Activated T-helper 2 cell treated with anti-CD3 and anti-CD28 coated beads, Interferon-gamma antibody, Interleukin-2, Interleukin-4, amounts not matched to agents 10 μg/mL and 5 μg/mL and 100 μg/mL, durations not matched to agents 14 hours and 24 hours and 36 hours (primary cell): ENCODE data around the gene PRKCA. TPM values are rescaled to one million over a fixed set of nuclear protein-coding genes. Genes with fewer than 3 reads are reported as not detected.

Experiments
- DNase-seq: peaks from one replicate; pipeline ENCODE4 v3.0.0; 2021; ENCODE audit warnings: low spot score
- H3K27ac Mint-ChIP-seq: one replicate; pipeline ENCODE4 v1.8.0; 2021; ENCODE audit warnings: mixed read lengths
- H3K27me3 Mint-ChIP-seq: one replicate; pipeline ENCODE4 v1.8.0; 2021; ENCODE audit warnings: low read depth, mixed read lengths
- H3K36me3 Mint-ChIP-seq: one replicate; pipeline ENCODE4 v1.8.0; 2021; ENCODE audit warnings: low read depth, mixed read lengths
- H3K4me1 Mint-ChIP-seq: one replicate; pipeline ENCODE4 v1.8.0; 2021; ENCODE audit warnings: low read depth, mixed read lengths
- H3K4me3 Mint-ChIP-seq: one replicate; pipeline ENCODE4 v1.8.0; 2021; ENCODE audit warnings: low read depth, mild to moderate bottlenecking, moderate library complexity, mixed read lengths
- H3K9me3 Mint-ChIP-seq: one replicate; pipeline ENCODE4 v1.8.0; 2021; ENCODE audit warnings: mixed read lengths
- intact Hi-C: fragments of 100-400 bp; cut with micrococcal nuclease; formaldehyde crosslinking; loops from one replicate; pipeline ENCODE4 v1.15.1; 2023
- total RNA-seq: library from RNA; stranded (reverse); gene quantifications from 2 replicates; pipeline ENCODE4 v1.2.3, GENCODE V29; 2022

Gene PRKCA
- total RNA-seq, 1 donor from 2014 or later = 268 TPM

DNA sequence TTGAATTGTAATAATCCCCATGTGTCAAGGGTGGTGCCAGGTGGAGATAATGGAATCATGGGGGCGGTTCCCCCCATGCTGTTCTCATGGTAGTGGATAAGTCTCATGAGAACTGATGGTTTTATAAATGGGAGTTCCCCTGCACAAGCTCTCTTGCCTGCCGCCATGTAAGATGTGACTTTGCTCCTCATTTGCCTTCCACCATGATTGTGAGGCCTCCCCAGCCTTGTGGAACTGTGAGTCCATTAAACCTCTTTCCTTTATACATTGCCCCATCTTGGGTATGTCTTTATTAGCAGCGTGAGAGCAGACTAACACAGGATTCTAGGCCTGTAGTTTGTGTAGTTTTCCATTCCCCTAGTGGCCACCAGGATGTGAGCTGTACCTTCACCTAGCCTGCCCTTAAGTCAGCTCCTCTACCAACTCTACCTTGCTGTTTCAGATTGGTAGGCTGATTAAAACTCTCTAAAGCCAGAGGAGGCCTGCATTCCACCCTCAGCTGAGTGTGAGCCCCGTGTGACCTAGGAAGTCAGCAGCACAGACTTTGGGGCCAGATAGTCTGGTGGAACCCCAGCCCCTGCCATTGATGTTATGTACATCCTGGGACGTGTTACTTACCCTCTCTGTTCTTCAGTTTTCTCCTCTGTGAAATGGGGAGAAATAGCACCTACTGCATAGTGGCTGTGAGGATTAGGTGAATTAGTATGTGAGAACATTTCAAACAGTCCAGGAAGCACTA, 280.1 kb downstream of the PRKCA start:
- peaks cover 8% of the 10 kb centered on the region for H3K9me3 Mint-ChIP-seq
- H3K27ac Mint-ChIP-seq = no peak overlapping the region
- H3K4me3 Mint-ChIP-seq = no peak overlapping the region
- peaks cover 12% of the 10 kb centered on the region for H3K4me1 Mint-ChIP-seq
- H3K36me3 Mint-ChIP-seq = peaks cover 64% of the 10 kb centered on the region
- intact Hi-C loops = no loop called here
- no peaks in the 10 kb centered on the region for H3K27me3 Mint-ChIP-seq
- no peak for DNase-seq

DNA sequence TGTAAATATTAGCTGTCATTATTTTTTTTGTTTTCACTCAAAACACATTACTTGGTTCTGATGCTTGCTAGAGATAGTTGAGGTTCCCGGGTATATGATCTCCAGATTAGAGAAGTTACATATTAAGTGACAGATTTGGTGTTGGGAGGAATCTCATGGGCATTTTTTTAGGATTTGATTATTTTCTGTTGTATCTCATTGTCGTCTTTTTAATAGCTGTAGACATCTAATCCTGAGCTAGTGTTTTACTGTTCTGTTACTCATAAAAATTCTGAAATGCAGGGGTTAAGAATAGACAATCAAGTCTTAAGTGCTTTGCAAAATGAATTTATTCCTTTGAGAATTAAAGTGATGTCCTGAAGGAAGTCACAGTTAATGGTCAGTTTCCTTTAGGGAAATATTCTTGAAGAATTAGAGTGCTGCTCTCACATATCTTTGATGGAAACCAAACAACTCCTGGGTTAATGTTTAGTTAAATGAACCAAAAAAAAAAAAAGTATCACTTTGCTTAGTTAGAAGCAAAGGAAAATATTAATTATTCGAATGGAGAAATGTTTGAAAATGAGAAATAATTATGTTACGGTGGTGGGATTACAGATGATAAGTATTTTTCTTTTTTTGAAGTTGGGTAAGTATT, 280.8 kb downstream of the PRKCA start:
- Mint-ChIP-seq H3K36me3 (peaks cover 61% of the 10 kb centered on the region), H3K4me1 (peaks cover 17% of the 10 kb centered on the region), H3K27me3 (no peaks in the 10 kb centered on the region), H3K4me3 (no peak overlapping the region), H3K27ac (no peak overlapping the region), H3K9me3 (peaks cover 8% of the 10 kb centered on the region)
- intact Hi-C loops = no loop called here
- no peak for DNase-seq

DNA sequence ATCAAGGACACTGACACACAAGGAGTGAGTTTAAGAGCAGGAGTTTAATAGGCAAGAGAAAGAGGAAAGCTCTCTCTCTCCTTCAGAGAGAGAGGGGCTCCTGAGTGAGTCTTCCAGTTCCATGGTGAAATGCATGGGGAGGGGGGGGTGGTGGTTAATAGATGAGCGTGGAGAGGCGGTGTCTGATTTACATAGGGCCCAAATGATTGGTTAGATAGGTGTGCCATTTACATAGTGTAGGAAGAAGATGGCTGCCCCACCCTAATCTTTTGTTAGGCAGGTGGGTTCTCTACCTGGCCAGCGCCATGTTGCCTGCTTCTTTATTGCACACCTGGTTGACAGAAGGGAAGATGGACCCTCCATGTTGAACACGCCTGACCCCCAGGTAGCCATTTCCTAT, 282.5 kb downstream of the PRKCA start:
- H3K27ac Mint-ChIP-seq = no peak overlapping the region
- H3K4me1 Mint-ChIP-seq = peaks cover 15% of the 10 kb centered on the region
- H3K36me3 Mint-ChIP-seq = peaks cover 51% of the 10 kb centered on the region
- peaks cover 8% of the 10 kb centered on the region for H3K9me3 Mint-ChIP-seq
- H3K27me3 Mint-ChIP-seq = no peaks in the 10 kb centered on the region
- intact Hi-C loops = no loop called here
- DNase-seq = no peak
- H3K4me3 Mint-ChIP-seq = no peak overlapping the region

DNA sequence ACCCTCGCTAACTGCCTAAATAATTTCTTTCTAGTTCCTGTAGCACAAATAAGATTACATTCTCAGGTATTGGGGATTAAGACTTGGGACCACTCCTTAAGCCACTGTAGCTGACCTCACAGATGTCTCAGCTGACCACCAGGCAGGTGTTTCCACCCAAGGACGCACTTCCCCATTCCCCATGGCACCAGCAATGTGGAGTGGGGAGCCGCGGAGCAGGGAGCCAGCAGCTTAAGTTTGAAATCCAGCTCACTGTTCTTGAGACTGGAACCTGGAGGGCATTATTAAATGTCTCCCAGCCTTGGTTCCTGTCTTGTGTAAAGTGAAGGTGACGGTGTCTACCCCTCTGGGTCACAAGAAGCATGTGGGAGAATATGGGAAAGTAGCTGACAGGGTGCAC, 283.1 kb downstream of the PRKCA start:
- H3K9me3 Mint-ChIP-seq = peaks cover 8% of the 10 kb centered on the region
- intact Hi-C loops = no loop called here
- peaks cover 15% of the 10 kb centered on the region for H3K4me1 Mint-ChIP-seq
- no peak overlapping the region for H3K27ac Mint-ChIP-seq
- DNase-seq = no peak
- H3K27me3 Mint-ChIP-seq = no peaks in the 10 kb centered on the region
- peaks cover 51% of the 10 kb centered on the region for H3K36me3 Mint-ChIP-seq
- H3K4me3 Mint-ChIP-seq = no peak overlapping the region

DNA sequence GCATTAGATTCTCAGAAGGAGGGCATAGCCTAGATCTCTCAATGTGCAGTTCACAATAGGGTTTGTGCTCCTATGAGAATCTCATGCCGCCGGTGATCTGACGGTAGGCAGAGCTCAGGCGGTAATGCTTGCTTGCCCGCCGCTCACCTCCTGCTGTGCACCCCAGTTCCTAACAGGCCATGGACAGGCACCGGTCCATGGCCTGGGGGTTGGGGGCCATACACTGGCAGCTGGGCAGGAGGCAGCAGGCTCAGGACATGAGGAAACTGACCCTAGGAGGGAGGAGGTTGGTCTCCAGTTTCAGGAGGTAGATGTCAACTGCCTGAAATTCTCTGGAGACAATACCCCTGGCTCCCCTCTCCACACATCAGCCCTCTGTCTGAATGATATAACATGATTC, 287.5 kb downstream of the PRKCA start:
- intact Hi-C loops = no loop called here
- H3K9me3 Mint-ChIP-seq = peaks cover 5% of the 10 kb centered on the region
- peaks cover 13% of the 10 kb centered on the region for H3K4me1 Mint-ChIP-seq
- H3K27me3 Mint-ChIP-seq = no peaks in the 10 kb centered on the region
- no peak for DNase-seq
- H3K27ac Mint-ChIP-seq = no peak overlapping the region
- no peak overlapping the region for H3K4me3 Mint-ChIP-seq
- H3K36me3 Mint-ChIP-seq = peaks cover 38% of the 10 kb centered on the region

DNA sequence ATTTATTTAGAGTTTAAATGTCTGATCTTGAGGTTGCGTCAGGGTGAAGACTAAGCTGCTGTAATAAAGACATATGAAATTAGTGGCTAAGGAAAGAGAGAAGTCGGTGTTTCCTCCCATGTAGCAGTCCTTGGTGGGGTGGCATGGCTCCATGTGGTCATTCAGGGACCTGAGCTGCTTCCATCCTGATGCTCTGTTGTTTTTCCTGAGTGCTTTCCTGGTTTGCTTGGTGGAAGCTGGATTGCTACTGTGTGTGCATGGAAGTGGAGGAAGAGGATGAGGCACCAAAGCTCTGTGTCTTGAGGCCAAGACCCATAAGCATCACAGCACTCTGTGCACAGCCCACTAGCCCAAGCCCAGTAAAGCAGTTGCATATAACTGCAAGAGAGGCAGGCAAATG, 290.7 kb downstream of the PRKCA start:
- Mint-ChIP-seq H3K4me1 (peaks cover 9% of the 10 kb centered on the region), H3K27me3 (no peaks in the 10 kb centered on the region), H3K4me3 (no peak overlapping the region), H3K9me3 (peaks cover 13% of the 10 kb centered on the region), H3K27ac (peak overlapping the region; percentile 38), H3K36me3 (peaks cover 42% of the 10 kb centered on the region)
- intact Hi-C loops = no loop called here
- no peak for DNase-seq

DNA sequence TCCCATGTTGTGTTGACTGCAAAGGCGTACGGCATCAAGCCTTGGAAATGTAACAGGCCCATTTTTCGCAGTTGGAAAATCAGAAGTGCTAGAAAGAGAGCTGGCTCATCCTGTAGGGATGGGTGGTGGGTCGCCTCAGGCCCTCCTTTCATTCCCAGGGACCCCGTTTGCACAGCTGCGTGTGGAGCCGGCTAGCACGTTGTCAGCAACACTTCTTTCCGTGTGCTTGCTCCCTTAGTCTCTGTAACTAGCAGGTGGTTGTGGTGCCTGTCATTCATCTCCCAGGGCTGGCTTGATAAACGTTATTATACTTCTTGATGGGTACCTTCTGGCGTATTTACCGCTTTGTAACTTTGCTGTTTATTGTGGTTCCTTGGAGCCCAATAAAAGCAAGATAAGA, 293.5 kb downstream of the PRKCA start:
- intact Hi-C loops = no loop called here
- H3K9me3 Mint-ChIP-seq = peaks cover 13% of the 10 kb centered on the region
- no peak overlapping the region for H3K4me3 Mint-ChIP-seq
- H3K36me3 Mint-ChIP-seq = peaks cover 30% of the 10 kb centered on the region
- peaks cover 4% of the 10 kb centered on the region for H3K4me1 Mint-ChIP-seq
- DNase-seq = no peak
- H3K27ac Mint-ChIP-seq = no peak overlapping the region
- H3K27me3 Mint-ChIP-seq = no peaks in the 10 kb centered on the region

DNA sequence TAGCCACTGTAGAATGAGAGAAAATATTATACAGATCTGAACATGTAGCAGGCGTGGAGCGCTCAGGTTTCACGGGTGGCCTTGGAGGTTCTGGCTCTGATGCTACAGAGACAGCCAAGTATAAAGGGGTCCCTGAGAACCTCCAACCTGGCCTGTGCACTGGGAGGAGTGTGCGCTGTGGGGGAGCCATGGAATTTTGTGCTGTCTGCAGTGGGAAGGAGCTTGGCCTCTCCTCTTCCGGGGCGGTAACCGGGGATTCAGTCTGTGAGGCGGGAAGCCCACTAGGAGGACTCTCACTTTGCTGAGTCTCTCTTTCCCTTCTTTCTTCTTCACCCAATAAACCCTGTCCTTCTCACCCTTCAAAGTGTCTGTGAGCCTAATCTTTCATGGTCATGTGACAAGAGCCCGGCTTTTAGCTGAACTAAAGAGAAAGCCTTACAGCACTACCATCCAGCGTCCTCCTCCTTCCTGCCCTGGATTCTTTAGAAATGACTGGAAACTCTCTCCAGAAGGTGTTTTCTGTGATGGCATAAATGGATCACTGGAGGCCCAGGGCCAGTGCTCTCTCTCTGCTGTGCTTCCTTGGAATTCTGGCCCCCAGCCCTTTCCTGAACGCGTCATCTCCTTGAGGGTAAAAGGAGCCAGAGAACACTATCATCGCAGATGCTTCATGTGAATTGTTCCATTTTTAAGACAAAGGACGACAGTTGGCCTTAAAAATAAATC, 300.4 kb downstream of the PRKCA start:
- intact Hi-C loops = no loop called here

DNA sequence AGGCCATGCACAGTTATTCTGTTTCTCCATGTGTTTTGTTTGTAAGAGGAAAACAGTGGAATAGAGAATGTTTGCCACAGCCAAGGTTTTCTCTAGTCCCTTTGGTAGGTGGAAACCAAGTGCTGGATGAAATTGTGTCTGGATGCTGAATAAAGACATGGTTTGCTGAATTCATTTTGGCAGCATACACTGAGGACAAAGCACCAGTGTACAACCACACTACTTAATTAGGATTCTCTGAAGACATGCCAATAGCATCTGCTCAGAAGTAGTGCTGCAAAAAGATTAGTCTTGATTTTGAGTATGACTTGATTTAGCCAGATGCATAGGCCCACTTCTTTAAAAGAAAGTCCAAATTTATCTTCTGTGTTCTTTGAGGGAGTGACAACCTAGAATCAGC, 302.0 kb downstream of the PRKCA start:
- DNase-seq = no peak
- intact Hi-C loops = no loop called here
- Mint-ChIP-seq H3K4me3 (no peak overlapping the region), H3K27me3 (no peaks in the 10 kb centered on the region), H3K27ac (no peak overlapping the region), H3K36me3 (peaks cover 39% of the 10 kb centered on the region), H3K9me3 (peaks cover 11% of the 10 kb centered on the region), H3K4me1 (peaks cover 2% of the 10 kb centered on the region)

More for the DNA sequence above, 300.4 kb downstream of the PRKCA start:
- no peak for DNase-seq
- Mint-ChIP-seq H3K27ac (no peak overlapping the region), H3K36me3 (peaks cover 25% of the 10 kb centered on the region), H3K9me3 (no peaks in the 10 kb centered on the region), H3K27me3 (no peaks in the 10 kb centered on the region), H3K4me3 (no peak overlapping the region), H3K4me1 (peaks cover 2% of the 10 kb centered on the region)

DNA sequence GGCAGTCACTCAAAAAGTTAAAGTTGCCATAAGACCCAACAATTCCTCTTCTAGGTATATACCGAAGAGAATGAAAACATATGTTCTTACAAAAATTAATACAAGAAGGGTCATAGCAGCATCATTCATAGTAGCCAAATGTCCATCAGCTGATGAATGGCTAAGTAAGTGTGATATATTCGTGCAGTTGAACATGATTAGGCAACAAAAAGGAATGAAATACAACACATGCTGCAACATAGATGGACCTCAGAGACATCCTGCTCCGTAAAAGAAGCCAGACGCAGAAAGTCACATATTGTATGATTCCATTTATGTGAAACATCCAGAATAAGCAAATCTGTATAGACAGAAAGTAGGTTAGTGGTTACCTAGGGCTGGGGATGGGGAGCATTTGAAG, 303.1 kb downstream of the PRKCA start:
- intact Hi-C loops = no loop called here
- Mint-ChIP-seq H3K4me1 (peaks cover 2% of the 10 kb centered on the region), H3K36me3 (peaks cover 51% of the 10 kb centered on the region)

DNA sequence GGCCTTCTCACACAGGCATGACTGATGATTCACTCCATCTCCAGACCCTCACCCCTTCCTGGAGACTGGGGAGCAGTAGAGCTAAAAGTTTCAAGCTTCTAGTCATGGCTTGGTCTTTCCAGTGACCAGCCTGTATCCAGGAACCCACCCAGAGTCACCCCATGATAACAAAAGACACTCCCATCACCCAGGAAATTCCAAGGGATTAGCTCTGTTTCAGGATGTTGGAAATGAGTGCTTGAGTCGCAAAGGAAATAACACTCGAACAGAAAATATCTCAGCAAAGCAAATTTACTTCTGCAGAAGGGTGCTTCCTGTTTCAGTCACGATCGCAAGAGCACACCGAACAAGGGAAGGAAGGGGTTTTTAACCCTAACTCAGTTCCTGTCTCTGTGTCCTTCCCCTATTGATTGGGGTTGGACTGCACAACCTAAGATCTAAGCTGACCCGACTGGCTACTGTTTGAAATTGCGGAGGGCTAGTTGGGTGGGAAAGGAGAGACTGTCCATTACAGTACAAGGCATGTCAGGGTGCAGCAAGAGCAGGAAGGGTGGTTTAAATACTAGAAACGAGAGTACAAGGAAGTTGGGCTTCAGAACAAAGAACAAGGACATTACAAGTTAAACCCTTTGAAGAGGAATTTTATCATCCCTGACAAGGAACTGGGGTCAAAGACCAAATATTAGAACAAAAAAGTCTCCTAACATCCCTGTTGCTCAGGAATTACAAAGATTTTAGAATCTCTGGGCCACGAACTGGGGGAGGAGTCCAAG, 308.1 kb downstream of the PRKCA start:
- H3K27ac Mint-ChIP-seq = no peak overlapping the region
- H3K27me3 Mint-ChIP-seq = no peaks in the 10 kb centered on the region

More for the DNA sequence above, 303.1 kb downstream of the PRKCA start:
- Mint-ChIP-seq H3K4me3 (no peak overlapping the region), H3K27me3 (no peaks in the 10 kb centered on the region), H3K9me3 (peaks cover 22% of the 10 kb centered on the region), H3K27ac (no peak overlapping the region)
- no peak for DNase-seq

DNA sequence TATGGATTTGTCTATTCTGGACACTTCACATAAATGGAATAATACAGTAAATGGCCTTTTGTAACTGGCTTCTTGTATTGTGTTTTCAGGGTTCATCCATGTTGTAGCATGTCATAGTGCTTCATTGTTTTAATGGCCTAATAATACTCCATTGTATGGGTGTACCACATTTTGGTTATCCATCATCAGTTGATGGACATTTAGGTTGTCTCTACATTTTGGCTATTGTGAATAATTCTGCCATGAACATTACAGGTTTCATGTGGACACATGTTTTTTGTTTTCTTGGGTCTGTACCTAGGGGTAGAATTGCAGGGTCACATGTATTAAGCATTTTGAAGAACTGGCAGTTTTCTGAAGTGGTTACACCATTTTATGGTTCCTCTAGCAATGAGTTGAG, 309.0 kb downstream of the PRKCA start:
- Mint-ChIP-seq H3K27me3 (no peaks in the 10 kb centered on the region), H3K4me1 (peaks cover 10% of the 10 kb centered on the region), H3K9me3 (peaks cover 33% of the 10 kb centered on the region), H3K27ac (no peak overlapping the region), H3K4me3 (no peak overlapping the region), H3K36me3 (peaks cover 59% of the 10 kb centered on the region)
- intact Hi-C loops = no loop called here
- no peak for DNase-seq

More for the DNA sequence above, 308.1 kb downstream of the PRKCA start:
- H3K36me3 Mint-ChIP-seq = peaks cover 60% of the 10 kb centered on the region
- peaks cover 10% of the 10 kb centered on the region for H3K4me1 Mint-ChIP-seq
- no peak overlapping the region for H3K4me3 Mint-ChIP-seq
- H3K9me3 Mint-ChIP-seq = peaks cover 33% of the 10 kb centered on the region
- no peak for DNase-seq
- intact Hi-C loops = no loop called here
